ENCODE measurements around the gene C12orf50. TPM values are rescaled to one million over a fixed set of nuclear protein-coding genes. Genes with fewer than 3 reads are reported as not detected.

The C12orf50 gene
- total and polyA plus RNA-seq, 2 of the 13 experiments (the other 11 are each of a cell fraction or from before 2014, with no cell fraction given) = not detected

GRCh38 chr12:88057994-88058718 is 29.0 kb upstream of the C12orf50 start:
- H3K4me1 ChIP-seq (ENCODE audit: insufficient read depth, low read length) = no peaks in the 10 kb centered on the region
- H3K9me3 ChIP-seq (ENCODE audit: low read length) = no peaks in the 10 kb centered on the region
- H3K27ac ChIP-seq (ENCODE audit: extremely low read length, insufficient read depth, low read length) = no peak overlapping the region
- no peak overlapping the region for H3K9ac ChIP-seq (ENCODE audit: insufficient read depth, low read depth, low read length)
- H2AFZ ChIP-seq (ENCODE audit: low read length) = no peak overlapping the region
- FAIRE-seq = no peak
- no TSS peak for BruUV-seq (replicated peaks)
- H3K79me2 ChIP-seq (ENCODE audit: insufficient read depth, low read length) = no peaks in the 10 kb centered on the region
- no peaks in the 10 kb centered on the region for H4K20me1 ChIP-seq (ENCODE audit: insufficient read depth, low read length)
- POLR2A ChIA-PET = no interaction called here
- ATAC-seq = no peak
- H3K4me3 ChIP-seq (replicated peaks in 1 of 3; ENCODE audit: insufficient read depth in 1 of 3, low read depth in 2 of 3, low read length in 3 of 3) = no peak overlapping the region
- no peak overlapping the region for H3K4me2 ChIP-seq (ENCODE audit: low read depth, low read length)
- no peaks in the 10 kb centered on the region for H3K27me3 ChIP-seq (ENCODE audit: control insufficient read depth in 1 of 2, insufficient read depth in 2 of 2, low read length in 2 of 2)
- intact Hi-C loops (cut with micrococcal nuclease; ENCODE audit: unreplicated experiment) = no loop called here
- over 99% methylated on average over 4 of the region's 4 CpGs for WGBS (ENCODE audit: low lambda C conversion rate)
- in situ Hi-C loops (cut with HindIII; ENCODE audit: extremely low pct_ligation_motif_present, low pct_unique_long_range_greater_than_20kb) = no loop called here
- TF ChIP-seq IRF1 (CRISPR knock-in tag; IDR thresholded peaks at IDR 0.05; ENCODE audit: low read depth) (no peak), ZNF616 (CRISPR knock-in tag; IDR thresholded peaks at IDR 0.05; ENCODE audit: low read depth) (no peak), SOX5 (CRISPR knock-in tag; IDR thresholded peaks at IDR 0.05; ENCODE audit: borderline replicate concordance) (no peak), TFDP2 (CRISPR knock-in tag; IDR thresholded peaks at IDR 0.05) (no peak)
- CTCF ChIA-PET (ENCODE audit: low intra/inter-chr PET ratio, low total read pairs) = no interaction called here
- peaks cover 3 to 10% of the 10 kb centered on the region in 2 experiments; a peak in 2 of 5 replicates for H3K36me3 ChIP-seq (replicated peaks in 1 of 2; ENCODE audit: control insufficient read depth in 1 of 2, insufficient read depth in 2 of 2, low read length in 2 of 2)
- no peak for DNase-seq (ENCODE audit: low spot score)

- no TSS peak for BruUV-seq (replicated peaks)
- no peak for FAIRE-seq
- no peaks in the 10 kb centered on the region for H4K20me1 ChIP-seq (ENCODE audit: insufficient read depth, low read length)
- H3K36me3 ChIP-seq (replicated peaks in 1 of 2; ENCODE audit: control insufficient read depth in 1 of 2, insufficient read depth in 2 of 2, low read length in 2 of 2) = peaks cover 3 to 10% of the 10 kb centered on the region in 2 experiments; a peak in 2 of 5 replicates
- intact Hi-C loops (cut with micrococcal nuclease; ENCODE audit: unreplicated experiment) (no loop called here), in situ Hi-C loops (cut with HindIII; ENCODE audit: extremely low pct_ligation_motif_present, low pct_unique_long_range_greater_than_20kb) (no loop called here)
- no peak for DNase-seq (ENCODE audit: low spot score)
- H3K4me3 ChIP-seq (replicated peaks in 1 of 3; ENCODE audit: insufficient read depth in 1 of 3, low read depth in 2 of 3, low read length in 3 of 3) = no peak overlapping the region
- H3K9ac ChIP-seq (ENCODE audit: insufficient read depth, low read depth, low read length) = no peak overlapping the region
- no peak for ATAC-seq
- POLR2A ChIA-PET = no interaction called here
- no peak overlapping the region for H2AFZ ChIP-seq (ENCODE audit: low read length)
- no peaks in the 10 kb centered on the region for H3K79me2 ChIP-seq (ENCODE audit: insufficient read depth, low read length)
- no peak overlapping the region for H3K27ac ChIP-seq (ENCODE audit: extremely low read length, insufficient read depth, low read length)
- CTCF ChIA-PET (ENCODE audit: low intra/inter-chr PET ratio, low total read pairs) = no interaction called here
- H3K27me3 ChIP-seq (ENCODE audit: control insufficient read depth in 1 of 2, insufficient read depth in 2 of 2, low read length in 2 of 2) = no peaks in the 10 kb centered on the region
- H3K9me3 ChIP-seq (ENCODE audit: low read length) = no peaks in the 10 kb centered on the region
- no peak for TF ChIP-seq TRAFD1 (CRISPR knock-in tag; IDR thresholded peaks at IDR 0.05; ENCODE audit: borderline replicate concordance)
- no peak for TF ChIP-seq TOPORS (CRISPR knock-in tag; IDR thresholded peaks at IDR 0.05)
- no peak for TF ChIP-seq NFATC3 (CRISPR knock-in tag; IDR thresholded peaks at IDR 0.05)
- no peak for TF ChIP-seq PHF8 (CRISPR knock-in tag; IDR thresholded peaks at IDR 0.05)
- no peak for TF ChIP-seq ZFAT (CRISPR knock-in tag; conservative IDR thresholded peaks at IDR 0.05)
- no peak for TF ChIP-seq BCL6 (CRISPR knock-in tag; IDR thresholded peaks at IDR 0.05)
- TF ChIP-seq MAF1 (CRISPR knock-in tag; IDR thresholded peaks at IDR 0.05; ENCODE audit: borderline replicate concordance) = no peak
- no peaks in the 10 kb centered on the region for H3K4me1 ChIP-seq (ENCODE audit: insufficient read depth, low read length)
- WGBS (ENCODE audit: low lambda C conversion rate) = 84% methylated on average over 2 of the region's 2 CpGs
- H3K4me2 ChIP-seq (ENCODE audit: low read depth, low read length) = no peak overlapping the region
Observed at GRCh38 chr12:88056571-88056970, 27.4 kb upstream of the C12orf50 start.
